Fibroblast of peridontal ligament (primary cell): ENCODE data around the gene CCPG1.
"Not testable (repeated sequence)": the region's sequence is repeated elsewhere in the genome, so short reads cannot be mapped to it uniquely, and the experiment has no call there.

Experiments used
- DNase-seq: peaks from one replicate; pipeline ENCODE4 v3.0.0-alpha.2; 2010; ENCODE audit errors: extremely low read depth

The CCPG1 gene, protein sequence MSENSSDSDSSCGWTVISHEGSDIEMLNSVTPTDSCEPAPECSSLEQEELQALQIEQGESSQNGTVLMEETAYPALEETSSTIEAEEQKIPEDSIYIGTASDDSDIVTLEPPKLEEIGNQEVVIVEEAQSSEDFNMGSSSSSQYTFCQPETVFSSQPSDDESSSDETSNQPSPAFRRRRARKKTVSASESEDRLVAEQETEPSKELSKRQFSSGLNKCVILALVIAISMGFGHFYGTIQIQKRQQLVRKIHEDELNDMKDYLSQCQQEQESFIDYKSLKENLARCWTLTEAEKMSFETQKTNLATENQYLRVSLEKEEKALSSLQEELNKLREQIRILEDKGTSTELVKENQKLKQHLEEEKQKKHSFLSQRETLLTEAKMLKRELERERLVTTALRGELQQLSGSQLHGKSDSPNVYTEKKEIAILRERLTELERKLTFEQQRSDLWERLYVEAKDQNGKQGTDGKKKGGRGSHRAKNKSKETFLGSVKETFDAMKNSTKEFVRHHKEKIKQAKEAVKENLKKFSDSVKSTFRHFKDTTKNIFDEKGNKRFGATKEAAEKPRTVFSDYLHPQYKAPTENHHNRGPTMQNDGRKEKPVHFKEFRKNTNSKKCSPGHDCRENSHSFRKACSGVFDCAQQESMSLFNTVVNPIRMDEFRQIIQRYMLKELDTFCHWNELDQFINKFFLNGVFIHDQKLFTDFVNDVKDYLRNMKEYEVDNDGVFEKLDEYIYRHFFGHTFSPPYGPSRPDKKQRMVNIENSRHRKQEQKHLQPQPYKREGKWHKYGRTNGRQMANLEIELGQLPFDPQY

DNA sequence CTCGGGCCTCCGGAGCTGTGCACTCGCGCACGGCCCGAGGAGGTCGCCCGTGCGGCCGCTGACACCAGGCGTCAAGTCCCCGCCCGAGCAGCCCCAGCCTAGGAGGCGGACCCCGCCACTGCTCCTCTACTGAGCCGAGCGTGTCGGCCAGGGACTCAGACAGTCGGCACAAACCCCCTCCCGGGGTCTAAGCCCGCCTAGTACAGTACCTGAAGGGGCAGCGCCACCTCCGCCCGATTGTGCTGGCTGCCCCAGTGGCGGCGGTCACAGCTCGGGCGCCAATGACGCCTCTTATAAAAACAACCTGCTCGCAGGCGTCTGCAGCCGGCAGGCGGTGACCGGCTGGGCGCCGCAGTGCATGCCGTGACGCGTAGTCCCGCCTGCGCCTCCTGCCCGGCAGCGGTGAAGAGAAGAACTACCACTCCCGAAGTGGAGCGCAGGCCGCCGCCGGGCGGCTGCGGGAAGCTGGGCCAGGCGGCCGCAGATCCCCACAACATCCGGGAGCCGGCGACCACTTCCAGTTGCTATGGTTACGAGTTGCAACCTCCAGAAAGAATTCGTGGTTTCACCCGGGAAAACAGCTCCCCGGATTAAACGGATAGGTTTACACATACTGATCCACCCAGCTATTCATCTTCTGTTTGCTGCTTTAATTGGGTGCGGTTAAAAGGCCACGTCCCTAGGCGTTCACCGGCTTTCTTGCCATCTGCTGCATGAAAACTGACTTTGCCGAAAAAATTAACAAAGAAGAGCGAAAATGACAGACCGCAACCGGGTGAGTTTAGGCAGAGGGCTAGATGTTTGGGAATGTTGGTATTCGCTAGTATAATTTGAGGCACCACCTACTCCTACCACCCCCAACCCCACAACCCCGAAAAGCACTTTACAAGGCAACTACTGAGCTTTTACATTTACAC is at the start of gene CCPG1, which contains the start of gene PIERCE2:
TSS of gene CCPG1 (minus strand) at position 348 of the 917 bp plus-strand sequence. CDS start 18,935 bp downstream, outside the sequence.
TSS of gene PIERCE2 (plus strand) at position 484 of the 917 bp plus-strand sequence. CDS start at position 758, 274 bp downstream.
- peak; percentile 96 for DNase-seq

DNA sequence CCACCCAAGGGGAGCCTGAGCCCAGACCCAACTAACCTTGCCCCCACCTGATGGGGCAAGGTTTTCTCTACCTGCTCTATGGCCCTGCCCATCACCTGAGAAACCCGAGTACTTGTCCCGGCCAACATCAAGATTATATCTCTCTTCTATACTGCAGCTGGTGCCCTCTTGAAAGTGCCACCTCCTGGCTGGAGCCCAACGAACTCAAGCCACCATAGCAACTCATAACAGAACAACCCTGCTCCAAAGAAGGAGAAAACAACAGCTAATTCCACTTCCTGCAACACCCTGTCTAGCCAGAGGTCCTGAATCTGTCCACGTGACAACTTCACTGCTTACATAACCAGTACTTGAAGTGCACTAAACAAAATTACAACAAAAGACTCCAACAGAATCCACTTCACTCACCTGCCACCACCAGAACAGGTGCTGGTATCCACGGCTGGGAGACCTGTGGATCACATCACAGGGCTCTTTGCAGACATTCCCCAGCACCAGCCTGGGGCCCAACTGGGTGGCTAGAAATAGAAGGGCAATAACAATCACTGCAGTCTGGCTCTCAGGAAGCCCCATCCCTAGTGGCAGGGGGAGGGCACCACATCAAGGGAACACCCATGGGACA is 49.4 kb upstream of the CCPG1 start:
- DNase-seq: no peak

DNA sequence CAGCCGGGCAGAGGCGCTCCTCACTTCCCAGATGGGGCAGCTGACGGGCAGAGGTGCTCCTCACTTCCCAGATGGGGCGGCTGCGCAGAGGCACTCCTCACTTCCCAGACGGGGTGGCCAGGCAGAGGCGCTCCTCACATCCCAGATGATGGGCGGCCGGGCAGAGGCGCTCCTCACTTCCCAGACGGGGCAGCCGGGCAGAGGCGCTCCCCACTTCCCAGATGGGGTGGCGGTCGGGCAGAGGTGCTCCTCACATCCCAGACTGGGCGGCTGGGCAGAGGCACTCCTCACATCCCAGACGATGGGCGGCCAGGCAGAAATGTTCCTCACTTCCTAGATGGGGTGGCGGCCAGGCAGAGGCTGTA is 38.9 kb upstream of the CCPG1 start:
- DNase-seq: not testable (repeated sequence)

DNA sequence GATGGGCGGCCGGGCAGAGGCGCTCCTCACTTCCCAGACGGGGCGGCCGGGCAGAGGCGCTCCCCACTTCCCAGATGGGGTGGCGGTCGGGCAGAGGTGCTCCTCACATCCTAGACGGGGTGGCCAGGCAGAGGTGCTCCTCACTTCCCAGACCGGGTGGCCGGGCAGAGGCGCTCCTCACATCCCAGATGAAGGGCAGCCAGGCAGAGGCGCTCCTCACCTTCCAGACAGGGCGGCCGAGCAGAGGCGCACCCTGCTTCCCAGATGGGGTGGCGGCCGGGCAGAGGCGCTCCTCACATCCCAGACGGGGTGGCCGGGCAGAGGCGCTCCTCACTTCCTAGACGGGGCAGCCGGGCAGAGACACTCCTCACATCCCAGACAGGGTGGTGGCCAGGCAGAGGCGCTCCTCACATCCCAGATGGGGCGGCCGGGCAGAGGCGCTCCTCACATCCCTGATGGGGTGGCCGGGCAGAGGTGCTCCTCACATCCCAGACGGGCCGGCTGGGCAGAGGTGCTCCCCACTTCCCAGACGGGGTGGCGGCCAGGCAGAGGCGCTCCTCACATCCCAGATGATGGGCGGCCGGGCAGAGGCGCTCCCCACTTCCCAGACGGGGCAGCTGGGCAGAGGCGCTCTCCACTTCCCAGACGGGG is 38.3 kb upstream of the CCPG1 start:
- DNase-seq: not testable (repeated sequence)

DNA sequence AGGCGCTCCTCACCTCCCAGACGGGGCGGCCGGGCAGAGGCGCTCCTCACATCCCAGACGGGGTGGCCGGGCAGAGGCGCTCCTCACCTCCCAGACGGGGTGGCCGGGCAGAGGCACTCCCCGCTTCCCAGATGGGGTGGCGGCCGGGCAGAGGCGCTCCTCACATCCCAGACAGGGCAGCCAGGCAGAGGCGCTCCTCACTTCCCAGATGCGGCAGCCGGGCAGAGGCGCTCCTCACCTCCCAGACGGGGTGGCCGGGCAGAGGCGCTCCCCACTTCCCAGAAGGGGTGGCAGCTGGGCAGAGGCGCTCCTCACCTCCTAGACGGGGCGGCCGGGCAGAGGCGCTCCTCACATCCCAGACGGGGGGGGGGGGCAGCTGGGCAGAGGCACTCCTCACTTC is 37.8 kb upstream of the CCPG1 start:
- DNase-seq: not testable (repeated sequence)

DNA sequence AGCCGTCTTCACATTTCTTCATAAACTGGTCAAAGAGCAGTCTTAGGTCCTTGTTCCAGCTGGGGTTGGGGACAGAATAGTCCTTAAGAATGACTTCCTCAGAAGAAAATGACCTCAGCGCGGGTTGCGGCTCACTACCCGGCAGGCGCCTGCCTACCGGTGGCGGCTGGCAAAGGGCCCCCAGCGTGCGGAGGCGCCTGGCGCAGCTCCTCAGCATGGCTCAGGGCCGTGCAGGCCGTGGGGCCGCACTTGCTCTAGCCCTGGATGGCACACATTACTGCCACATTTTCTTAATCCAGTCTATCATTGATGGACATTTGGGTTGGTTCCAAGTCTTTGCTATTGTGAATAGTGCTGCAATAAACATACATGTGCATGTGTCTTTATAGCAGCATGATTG is 35.0 kb upstream of the CCPG1 start:
- not testable (repeated sequence) for DNase-seq

DNA sequence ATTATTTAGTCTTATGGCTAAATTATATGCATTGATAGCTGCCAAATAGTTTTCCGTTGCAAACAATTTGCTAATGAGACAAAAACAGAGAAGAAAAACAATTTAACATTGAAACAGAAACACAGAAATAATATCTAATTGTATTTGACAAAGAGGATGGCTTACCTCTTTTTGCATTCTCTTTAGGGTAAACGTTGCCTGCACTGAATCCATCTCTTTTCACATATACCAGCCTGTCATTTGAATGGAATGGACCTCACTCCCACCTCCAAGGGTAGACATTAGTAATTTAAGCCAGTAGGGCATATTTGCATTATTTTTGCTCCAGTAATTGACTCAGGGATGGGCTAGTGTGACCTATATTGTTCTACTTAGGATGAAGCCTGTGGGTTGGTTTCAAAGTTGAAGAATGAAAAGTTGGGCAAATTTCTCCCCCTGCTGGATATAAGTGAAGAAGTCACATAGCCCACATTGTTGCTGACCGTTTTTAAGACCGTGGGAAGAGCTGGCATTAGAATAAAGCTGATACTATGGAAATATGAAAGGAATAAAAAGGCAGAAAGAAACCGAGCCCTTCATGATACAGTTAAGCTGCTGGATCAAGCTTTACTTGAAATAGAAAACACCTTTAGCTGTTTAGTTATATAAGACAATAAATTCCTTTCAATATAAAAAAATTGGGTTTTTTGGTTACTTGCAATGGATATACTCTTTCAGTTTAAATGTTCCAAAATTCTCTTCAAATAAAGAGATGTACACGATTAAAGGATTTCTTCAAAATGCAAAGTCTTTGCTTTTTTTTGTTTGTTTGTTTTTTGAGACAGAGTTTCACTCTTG is 27.0 kb upstream of the CCPG1 start:
- DNase-seq: peak; percentile 78

DNA sequence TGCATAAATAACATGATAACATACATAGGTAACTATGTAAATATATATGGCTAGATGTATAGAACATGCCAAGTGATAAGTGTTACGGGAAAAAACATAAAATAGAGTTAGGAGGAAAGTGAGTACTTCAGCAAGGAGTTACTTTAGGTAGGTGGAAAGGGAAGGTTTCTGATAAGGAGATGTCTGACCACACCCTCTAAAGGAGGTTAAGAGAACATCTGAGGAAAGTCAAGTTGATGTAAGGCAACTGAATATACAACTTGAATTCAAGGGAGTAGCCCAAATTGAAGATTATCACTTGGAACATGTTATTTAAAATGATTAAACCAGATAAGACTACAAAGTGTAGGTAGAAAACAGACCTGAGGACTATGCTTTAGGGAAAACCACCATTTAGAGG is 13.9 kb upstream of the CCPG1 start:
- no peak for DNase-seq

DNA sequence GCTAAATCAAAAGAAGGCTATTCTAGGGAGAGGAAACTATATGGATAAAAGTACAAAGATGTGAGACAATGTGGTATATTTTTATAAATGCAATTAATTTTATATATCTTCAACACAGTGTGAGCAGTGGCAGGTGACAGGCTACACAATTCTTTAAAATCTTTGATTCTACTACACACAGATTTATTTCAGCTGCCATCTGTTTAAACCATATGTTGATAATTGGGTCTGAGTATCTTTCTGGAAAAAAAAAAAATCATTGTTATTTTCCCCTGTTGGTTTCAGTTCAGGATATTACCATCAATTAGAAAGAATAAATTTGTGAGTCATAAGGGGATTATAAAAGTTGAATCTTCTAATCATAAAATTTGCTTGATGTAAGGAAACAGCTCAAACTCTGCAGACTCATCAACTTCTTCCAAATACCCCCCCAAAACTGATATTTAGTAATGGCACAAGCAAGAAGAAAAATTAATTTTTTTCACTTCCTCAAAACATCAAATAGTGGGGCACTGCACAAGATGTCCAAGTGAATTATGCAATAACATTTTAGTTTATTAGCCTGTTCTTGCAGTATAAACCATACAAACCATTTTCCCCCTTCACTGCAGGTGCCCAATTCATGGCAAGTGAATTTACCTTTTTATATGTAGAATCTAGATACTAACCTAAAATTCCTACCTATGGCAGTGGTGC is 12.2 kb upstream of the CCPG1 start:
- DNase-seq: no peak

DNA sequence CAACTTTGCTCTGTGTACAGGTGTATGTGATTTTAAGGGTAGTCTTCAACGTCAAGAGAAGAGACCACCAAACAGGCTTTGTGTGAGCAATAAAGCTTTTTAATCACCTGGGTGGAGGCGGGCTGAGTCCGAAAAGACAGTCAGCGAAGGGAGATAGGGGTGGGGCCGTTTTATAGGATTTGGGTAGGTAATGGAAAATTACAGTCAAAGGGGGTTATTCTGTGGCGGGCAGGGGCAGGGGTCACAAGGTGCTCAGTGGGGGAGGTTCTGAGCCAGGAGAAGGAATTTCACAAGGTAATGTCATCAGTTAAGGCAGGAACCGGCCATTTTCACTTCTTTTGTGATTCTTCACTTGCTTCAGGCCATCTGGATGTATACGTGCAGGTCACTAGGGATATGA is 9.5 kb upstream of the CCPG1 start:
- DNase-seq: not testable (repeated sequence)

DNA sequence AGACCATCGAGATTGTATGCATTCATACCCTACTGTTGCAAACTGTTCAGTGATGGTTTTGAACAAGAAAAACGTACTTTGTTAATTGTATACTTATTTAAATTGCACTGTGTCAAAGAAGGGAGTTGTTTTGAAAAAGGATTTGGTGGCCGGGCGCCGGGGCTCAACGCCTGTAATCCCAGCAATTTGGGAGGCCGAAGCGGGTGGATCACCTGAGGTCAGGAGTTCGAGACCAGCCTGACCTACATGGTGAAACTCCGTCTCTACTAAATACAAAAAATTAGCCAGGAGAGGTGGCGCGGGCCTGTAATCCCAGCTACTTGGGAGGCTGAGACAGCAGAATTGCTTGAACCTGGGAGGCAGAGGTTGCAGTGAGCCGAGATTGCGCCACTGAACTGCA is 817 bp upstream of the CCPG1 start:
- DNase-seq: not testable (repeated sequence)

DNA sequence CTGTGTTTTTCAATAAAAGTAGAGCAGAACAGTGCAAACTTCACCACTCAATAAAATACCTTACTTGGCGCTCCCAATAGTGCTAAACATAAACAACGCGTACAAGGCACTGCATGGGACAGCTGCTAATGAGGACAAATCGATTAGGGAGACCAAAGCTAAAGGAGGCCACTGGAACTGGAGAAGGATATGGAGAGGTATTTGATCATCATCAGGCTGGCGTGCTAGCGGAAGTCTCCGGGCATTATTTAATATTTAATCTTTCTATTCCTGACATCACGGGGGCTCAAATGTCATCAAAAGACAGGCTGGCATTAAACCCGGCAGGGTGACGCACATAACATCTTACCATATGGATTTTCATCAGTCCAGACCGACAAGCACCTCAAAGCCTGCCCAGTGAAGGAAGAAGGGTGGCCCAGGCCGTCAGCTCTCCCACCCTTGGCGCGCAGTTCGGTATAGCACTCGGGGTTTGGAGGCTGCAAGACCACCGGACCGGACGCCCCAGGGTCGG is 604 bp downstream of the CCPG1 start:
- DNase-seq: peak; percentile 65

DNA sequence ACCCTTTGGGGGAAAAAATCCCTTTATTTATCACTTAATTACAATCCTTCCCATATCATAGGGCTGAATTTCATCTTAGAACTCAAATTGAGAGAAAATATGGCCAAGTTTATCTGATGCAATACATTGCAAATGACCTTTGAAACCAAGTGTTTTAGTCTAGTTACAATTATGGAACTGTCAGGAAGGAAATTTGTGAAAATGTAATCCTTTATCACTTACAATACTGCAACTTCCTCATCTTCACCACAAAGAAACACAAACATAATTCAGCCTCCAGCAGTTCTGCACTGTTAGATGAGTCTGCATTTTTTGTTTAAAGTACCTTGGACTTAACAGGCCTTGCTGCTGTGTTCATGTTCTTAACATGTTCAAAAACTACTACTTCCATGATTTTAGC is 4.6 kb downstream of the CCPG1 start:
- peak; percentile 78 for DNase-seq

DNA sequence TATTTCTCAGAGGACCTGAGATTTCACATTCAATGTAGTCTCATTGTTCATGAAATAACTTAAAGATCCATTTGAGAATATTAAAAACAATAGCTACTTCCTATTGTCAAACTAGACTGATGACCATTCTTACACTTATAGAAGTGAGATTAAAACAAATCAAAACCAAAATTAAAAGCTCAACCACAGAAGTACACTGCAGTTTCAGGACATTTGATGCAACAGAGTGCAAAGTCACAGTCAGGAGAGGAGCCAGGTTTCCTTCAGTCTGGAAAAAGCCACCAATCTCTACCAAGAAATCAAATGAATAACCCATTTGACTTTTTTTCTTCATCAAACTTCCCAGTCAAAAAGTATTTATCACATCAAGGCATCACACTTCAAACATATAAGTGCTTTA is 5.5 kb downstream of the CCPG1 start:
- peak; percentile 66 for DNase-seq

DNA sequence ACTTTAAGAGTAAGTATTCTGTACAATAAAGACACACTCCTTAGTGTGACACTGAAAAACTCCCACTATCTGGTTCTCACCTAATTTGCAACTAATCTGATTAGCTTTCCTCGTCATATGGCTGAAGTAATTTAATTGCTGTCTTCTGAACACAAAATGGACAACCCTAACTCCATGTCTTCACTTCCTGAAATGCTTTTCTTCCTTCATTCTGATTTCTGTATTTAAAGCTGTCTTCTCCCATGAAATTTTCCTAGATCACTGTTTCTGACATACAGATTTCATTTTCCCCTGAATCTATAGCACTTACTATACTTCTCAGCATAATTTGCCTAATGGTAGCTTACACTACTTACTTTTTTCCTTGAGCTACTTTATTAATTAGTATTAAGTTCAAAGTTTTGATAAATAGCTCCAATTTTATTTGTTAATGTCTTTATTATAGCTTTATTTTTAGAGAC is 6.3 kb downstream of the CCPG1 start:
- no peak for DNase-seq

DNA sequence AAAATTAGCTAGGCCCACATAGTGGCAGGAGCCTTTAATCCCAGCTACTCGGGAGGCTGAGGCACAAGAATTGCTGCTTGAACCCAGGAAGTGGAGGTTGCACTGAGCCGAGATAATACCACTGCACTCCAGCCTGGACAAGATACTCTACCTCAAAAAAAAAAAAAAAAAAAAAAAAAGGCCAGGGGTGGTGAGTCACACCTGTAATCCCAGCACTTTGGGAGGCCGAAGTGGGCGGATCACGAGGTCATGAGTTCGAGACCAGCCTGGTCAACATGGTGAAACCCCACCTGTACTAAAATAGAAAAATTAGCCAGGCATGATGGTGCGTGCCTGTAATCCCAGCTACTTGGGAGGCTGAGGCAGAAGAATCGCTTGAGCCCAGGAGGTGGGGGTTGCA is 8.1 kb downstream of the CCPG1 start:
- DNase-seq: not testable (repeated sequence)

DNA sequence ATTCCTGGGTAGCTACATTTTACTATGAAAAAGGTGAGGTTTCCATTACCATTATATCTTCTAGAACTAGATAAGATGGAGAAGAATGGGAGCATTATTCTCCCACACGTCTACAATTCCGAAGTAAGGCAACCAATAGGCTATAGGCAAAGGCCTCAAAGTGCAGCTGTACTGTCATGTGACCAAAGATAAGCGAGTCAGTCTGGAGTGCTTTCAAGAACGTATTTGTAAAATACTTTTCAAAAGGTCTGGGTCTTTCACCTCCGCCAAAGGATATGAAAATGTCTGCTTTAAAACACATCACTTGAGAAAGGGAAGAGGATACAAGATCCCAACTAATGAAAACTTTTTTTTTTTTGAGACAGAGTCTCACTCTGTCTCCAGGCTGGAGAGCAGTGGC is 9.9 kb downstream of the CCPG1 start:
- no peak for DNase-seq

DNA sequence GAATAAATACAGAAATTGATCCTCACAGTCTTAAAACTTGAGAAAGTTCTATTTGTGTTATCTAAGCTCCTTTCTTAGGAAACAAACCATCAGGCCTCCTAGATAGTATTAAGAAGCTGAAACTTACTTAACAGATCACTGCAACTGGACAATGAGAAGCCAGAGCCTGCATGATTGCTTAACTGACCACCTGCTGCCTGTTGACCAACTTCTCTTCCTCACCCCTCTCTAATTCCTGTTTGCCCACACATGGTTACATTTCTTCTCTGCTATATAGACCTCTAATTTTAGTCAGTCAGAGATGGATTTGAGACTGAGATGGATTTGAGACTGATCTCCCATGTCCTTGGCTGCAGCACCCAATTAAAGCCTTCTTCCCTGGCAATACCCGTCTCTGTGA is 13.5 kb downstream of the CCPG1 start:
- no peak for DNase-seq

DNA sequence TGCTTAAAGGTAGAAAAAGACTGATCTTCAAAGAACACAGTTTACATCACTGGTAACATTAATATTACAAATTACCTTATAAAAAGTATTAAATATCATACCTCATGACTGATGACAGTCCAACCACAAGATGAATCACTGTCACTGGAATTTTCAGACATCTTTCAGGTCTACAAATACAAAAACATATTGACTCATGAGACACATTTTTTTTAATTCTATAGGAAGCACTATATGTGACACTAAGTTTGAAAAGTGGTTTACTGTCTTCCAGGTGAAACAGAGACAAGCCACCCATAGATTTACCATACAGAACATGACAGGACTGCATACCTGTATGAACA is 18.9 kb downstream of the CCPG1 start:
- DNase-seq: no peak
